ENCODE results near the gene PEX14.

PEX14 gene

DNA sequence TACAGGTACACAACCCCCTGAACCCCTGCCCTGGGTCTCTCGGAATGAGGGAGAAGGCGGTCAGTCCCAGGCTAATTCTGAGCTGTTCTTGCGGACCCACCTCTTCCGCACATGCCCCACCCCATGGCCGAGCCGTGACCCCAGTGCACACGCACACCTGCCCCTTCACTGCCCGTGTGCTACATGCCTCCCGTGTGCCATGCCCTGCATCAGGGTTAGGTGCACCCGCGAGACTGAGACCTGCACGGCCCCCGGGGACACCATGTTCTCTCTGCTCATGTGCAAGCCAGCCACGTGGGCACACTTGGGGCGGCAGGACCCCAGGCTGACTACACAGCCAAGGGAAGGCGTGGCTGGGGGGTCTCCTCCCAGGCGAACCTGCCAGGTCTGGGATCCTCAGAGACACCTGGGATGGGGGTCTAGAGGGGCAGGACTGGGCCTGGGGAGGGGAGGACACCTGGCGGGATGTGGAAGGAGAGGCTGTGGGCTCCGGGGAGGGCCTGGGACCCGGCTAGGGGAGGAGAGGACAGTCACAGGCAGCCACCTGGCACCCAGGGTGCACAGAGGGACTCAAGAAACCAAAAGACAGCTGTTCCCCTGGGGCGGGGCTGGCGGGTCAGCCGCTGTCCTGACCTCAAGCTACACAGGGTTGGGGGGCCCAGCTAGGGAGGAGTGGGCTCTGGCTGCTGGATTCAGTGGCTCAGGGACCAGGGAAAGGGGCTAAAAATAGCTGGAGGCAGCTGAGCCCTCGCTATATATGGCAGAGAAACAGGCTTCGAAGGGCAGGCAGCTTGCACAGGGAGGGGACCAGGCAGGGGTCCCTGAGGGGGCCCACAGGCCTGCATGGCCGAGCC, 188.3 kb downstream of the PEX14 start:
- Histone ChIP-seq H3K27ac (peak overlapping the region; percentile 33), H3K4me3 (no peak overlapping the region), H3K9me3 (no peaks in the 10 kb centered on the region), H4K20me1 (peaks cover 8% of the 10 kb centered on the region; the same call in 1 of the 2 replicates), H3K4me1 (peaks cover 32% of the 10 kb centered on the region), H3K9ac (peak overlapping the region; percentile 57), H3K4me2 (peak overlapping the region; percentile 82), H3K27me3 (no peaks in the 10 kb centered on the region), H3K36me3 (peaks cover 4% of the 10 kb centered on the region; the same call in 1 of the 2 replicates)
- TF ChIP-seq Cebpa-rat (IDR thresholded peaks at IDR 0.05), result no peak

DNA sequence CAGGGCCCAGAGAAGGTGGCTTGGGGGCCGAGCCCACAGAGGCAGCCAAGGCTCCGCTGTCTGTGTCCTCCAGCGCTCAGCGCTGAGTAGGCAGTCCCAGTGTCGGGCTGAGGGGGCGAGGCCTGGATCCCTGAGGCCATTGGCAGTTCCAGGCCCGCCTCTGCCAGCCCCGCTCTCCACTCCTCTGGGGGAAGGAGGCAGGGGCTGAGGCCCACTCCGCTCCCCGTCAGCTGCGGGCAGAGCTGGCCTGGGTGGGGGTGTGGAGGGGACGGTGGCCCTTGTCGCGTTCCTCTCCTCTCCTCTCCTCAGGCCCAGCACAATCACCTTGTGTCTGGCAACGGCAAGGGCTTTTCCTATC, 188.9 kb downstream of the PEX14 start:
- no peaks in the 10 kb centered on the region for H3K9me3 ChIP-seq
- no peak overlapping the region for H3K4me3 ChIP-seq
- peaks cover 37% of the 10 kb centered on the region for H3K4me1 ChIP-seq
- no peak for TF ChIP-seq Cebpa-rat (IDR thresholded peaks at IDR 0.05)
- peak overlapping the region; percentile 33 for H3K27ac ChIP-seq
- peak overlapping the region; percentile 57 for H3K9ac ChIP-seq
- peak overlapping the region; percentile 82 for H3K4me2 ChIP-seq
- H3K36me3 ChIP-seq, result peaks cover 4% of the 10 kb centered on the region; the same call in 1 of the 2 replicates
- H4K20me1 ChIP-seq, result peaks cover 8% of the 10 kb centered on the region; the same call in 1 of the 2 replicates
- H3K27me3 ChIP-seq, result no peaks in the 10 kb centered on the region

DNA sequence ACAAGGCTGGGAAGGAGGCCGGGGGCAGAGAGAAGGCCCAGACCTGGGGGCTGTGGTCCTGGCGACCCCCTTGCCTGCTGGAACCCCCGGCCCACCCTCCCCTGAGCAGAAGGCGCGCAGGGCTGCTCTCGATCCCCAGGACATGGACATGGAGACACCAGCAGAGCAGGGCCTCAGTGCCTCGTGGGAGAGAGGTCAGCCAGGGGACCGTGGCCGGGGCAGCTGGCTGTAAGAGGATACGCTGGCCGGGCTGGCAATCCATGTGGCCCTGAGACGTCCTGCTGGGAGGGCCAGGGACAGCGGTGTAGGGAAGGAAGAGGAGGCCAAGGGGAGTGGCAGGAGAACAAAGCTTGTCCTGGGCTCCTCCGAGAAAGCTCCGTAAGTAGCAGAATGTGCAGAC, 189.5 kb downstream of the PEX14 start:
- H3K27ac ChIP-seq, result peak overlapping the region; percentile 33; the same call in 1 of the 2 replicates
- H3K4me1 ChIP-seq, result peaks cover 42% of the 10 kb centered on the region
- H3K4me3 ChIP-seq, result no peak overlapping the region
- no peak for TF ChIP-seq Cebpa-rat (IDR thresholded peaks at IDR 0.05)
- H4K20me1 ChIP-seq, result peaks cover 14% of the 10 kb centered on the region; the same call in 1 of the 2 replicates
- 0 out of 2 replicates have a peak overlapping the region, but pooled peaks have one; percentile 57 for H3K9ac ChIP-seq
- peaks cover 4% of the 10 kb centered on the region; the same call in 1 of the 2 replicates for H3K36me3 ChIP-seq
- no peaks in the 10 kb centered on the region for H3K9me3 ChIP-seq
- H3K4me2 ChIP-seq, result peak overlapping the region; percentile 82
- H3K27me3 ChIP-seq, result no peaks in the 10 kb centered on the region

DNA sequence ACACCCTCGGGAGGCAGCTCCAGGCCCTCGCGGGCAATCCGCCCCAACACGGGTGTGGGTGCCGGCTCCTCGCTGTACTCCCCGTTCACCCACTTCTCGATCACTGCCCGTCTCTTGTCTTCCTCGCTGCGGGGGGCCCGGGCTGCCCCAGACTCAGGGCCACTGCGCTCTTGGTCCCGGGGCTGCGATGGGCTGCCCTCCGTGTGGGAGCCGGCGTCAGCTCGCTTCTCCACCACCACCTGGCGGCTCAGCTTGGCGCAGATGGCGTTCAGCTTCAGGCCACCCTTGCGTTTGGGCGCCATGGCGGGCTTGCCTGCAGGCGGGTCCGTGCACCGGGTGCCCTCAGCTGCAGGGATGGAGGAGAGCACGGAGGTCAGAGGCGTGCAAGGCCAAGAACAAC, 190.5 kb downstream of the PEX14 start:
- no peak for TF ChIP-seq Cebpa-rat (IDR thresholded peaks at IDR 0.05)
- Histone ChIP-seq H3K4me3 (no peak overlapping the region), H3K9me3 (no peaks in the 10 kb centered on the region), H3K27me3 (no peaks in the 10 kb centered on the region), H4K20me1 (peaks cover 14% of the 10 kb centered on the region; the same call in 1 of the 2 replicates), H3K4me1 (peaks cover 50% of the 10 kb centered on the region), H3K36me3 (peaks cover 4% of the 10 kb centered on the region; the same call in 1 of the 2 replicates), H3K4me2 (no peak overlapping the region), H3K9ac (no peak overlapping the region), H3K27ac (no peak overlapping the region)

DNA sequence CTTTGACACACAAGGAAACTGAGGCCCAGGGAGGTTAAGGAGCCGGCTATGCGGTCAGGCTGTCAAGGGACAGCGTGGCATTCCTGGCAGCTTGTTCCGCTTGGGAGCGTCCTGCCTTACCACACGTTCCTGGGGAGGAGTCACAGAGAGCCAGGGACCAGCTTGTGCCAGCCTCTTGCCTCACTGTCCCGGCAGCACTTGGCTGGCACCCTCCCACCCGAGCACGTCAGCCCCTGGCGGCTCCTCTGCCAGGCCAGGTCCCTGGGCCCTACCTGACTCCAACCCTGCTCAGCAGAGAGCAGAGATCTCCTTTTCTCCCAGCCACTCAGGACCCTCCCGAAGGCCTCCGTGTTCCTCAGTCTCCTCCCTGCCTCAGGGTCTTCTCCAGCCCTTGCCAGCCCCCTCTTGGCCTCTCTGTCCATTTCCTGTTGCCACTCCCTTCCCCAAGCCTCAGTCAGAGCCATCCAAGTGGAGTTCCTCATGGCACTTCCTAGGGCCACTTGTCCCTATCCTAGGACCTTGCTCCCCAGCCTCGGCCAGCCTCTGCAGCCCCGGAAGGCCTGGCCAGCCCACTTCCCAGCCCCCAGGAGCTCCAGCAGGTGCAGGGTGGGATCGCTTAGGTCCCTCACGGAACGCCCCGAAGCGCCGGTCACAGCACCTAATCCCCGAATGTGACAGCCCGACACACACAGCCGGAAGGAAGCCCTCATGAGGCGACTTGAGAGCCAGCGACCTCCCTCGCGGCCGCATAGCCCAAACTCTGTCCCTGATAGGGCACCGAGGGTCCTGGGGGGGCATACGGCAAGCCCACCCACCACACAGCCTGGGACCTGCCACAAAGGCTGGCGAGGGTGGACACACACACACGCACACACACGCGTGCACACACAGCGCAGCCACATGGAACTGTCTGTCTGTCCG, 191.4 kb downstream of the PEX14 start:
- Histone ChIP-seq H3K4me3 (no peak overlapping the region), H3K4me2 (no peak overlapping the region), H3K9ac (no peak overlapping the region), H3K9me3 (no peaks in the 10 kb centered on the region), H3K4me1 (peaks cover 60% of the 10 kb centered on the region), H3K27ac (no peak overlapping the region), H3K36me3 (peaks cover 4% of the 10 kb centered on the region; the same call in 1 of the 2 replicates), H3K27me3 (no peaks in the 10 kb centered on the region), H4K20me1 (peaks cover 14% of the 10 kb centered on the region; the same call in 1 of the 2 replicates)
- no peak for TF ChIP-seq Cebpa-rat (IDR thresholded peaks at IDR 0.05)

DNA sequence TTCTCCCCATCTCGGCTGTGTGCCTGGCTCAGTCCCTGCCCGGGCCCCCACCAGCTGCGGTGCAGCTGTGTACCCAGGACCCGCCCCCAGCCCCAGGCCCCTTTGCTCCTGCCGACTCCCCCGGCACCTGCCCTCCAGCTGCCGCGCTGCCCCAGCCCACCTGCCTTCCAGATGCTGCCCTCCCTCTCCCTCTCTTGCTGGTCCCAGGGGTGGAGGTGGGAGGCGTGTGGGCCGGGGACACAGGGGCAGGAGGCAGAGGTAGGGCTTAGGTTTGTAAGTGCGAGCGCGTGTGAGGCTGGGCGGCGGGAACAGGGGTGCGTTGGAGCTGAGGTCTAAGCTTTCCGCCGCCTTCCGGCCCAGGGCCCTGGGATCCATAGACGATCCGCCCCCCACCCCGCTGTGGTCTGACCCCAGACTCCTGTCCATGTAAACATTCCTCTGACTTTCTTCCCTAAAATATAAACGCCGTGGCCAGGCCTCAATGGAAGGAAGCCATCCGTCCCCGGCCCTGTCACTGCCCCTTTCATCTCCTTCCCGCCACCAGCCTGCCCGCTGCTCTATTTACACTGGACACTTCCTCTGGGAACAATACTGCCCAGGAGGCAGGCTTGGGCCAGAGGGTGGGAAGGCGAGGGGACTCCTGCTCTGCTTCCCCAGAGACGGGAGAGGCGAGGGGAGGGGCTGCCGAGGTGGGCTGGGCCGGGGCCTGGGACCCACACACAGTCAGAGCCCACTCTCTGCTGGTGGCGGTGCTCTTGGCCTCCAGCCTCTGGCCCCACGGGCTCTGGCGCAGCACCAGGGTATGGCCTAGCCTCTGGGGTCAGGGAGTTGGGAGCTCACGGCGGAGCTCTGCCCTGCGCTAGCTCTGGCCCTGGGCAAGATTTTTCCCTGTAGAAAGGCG, 193.4 kb downstream of the PEX14 start:
- Histone ChIP-seq H3K4me1 (peaks cover 60% of the 10 kb centered on the region), H3K27me3 (no peaks in the 10 kb centered on the region), H3K4me2 (peak overlapping the region; percentile 40; the same call in 1 of the 2 replicates), H3K9me3 (no peaks in the 10 kb centered on the region), H3K4me3 (no peak overlapping the region), H4K20me1 (peaks cover 14% of the 10 kb centered on the region; the same call in 1 of the 2 replicates), H3K36me3 (peaks cover 4% of the 10 kb centered on the region; the same call in 1 of the 2 replicates), H3K9ac (no peak overlapping the region), H3K27ac (peak overlapping the region; percentile 38; the same call in 1 of the 2 replicates)
- no peak for TF ChIP-seq Cebpa-rat (IDR thresholded peaks at IDR 0.05)

DNA sequence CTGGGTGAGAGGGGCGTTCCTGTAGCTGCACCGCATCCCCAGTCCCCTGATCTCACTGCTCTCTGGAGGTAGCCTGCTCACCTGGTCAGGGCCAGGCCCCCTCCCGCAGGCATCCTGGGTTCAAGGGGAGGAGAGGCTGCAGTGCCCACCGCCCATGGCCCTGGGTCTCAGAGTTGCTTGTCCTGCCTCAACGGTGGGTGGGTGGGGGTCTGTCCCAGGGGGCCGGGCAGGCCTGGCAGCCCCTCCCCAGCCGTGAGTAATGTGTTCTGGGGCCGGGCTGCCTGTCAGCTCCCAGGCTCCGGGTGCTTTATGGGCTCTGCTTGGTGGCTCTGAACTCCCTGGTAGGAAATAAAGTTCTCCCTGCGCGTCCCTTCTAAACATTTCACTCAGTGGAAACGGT, 194.8 kb downstream of the PEX14 start:
- Histone ChIP-seq H3K27ac (0 out of 2 replicates have a peak overlapping the region, but pooled peaks have one; percentile 12), H3K27me3 (no peaks in the 10 kb centered on the region), H3K9ac (no peak overlapping the region), H3K36me3 (peaks cover 4% of the 10 kb centered on the region; the same call in 1 of the 2 replicates), H3K4me3 (no peak overlapping the region), H3K4me1 (peaks cover 46% of the 10 kb centered on the region), H3K4me2 (peak overlapping the region; percentile 84; the same call in 1 of the 2 replicates), H4K20me1 (peaks cover 26% of the 10 kb centered on the region; the same call in 1 of the 2 replicates), H3K9me3 (no peaks in the 10 kb centered on the region)
- no peak for TF ChIP-seq Cebpa-rat (IDR thresholded peaks at IDR 0.05)

DNA sequence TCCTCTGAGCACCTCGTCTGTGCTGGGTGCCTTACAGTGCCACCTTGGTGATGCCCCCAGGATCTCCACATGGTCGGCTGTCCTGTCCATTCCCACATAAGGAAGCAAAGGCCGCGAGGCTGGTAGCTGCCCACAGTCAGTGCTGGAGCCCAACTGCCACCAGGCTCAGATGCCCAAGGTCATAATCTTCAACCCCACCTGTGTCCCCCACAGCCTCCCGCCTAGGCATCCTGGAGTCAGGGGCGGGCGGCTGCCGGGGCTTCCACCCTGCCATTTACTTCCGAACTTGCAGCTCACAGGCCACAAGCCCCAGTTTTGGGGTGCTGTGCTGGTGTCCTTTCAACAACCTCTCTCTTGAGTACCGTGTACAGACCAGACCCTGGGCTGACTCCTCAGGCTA, 195.4 kb downstream of the PEX14 start:
- Histone ChIP-seq H3K9ac (no peak overlapping the region), H3K4me2 (peak overlapping the region; percentile 84), H3K27ac (peak overlapping the region; percentile 12; the same call in 1 of the 2 replicates), H3K9me3 (no peaks in the 10 kb centered on the region), H4K20me1 (peaks cover 27% of the 10 kb centered on the region; the same call in 1 of the 2 replicates), H3K4me3 (no peak overlapping the region), H3K36me3 (peaks cover under 1% of the 10 kb centered on the region; the same call in 1 of the 2 replicates), H3K4me1 (peaks cover 46% of the 10 kb centered on the region), H3K27me3 (no peaks in the 10 kb centered on the region)
- no peak for TF ChIP-seq Cebpa-rat (IDR thresholded peaks at IDR 0.05)

Measured in BLaER1 (cell line).